Measurements from ENCODE around the gene PVALEF. TPM values are rescaled to one million over a fixed set of nuclear protein-coding genes. Genes with fewer than 3 reads are reported as not detected.

Gene PVALEF
- total and polyA plus RNA-seq, 2 of the 13 experiments (the other 11 are each of a cell fraction or from before 2014, with no cell fraction given), result 0.18 TPM

- TF ChIP-seq RXRB (CRISPR knock-in tag; IDR thresholded peaks at IDR 0.05; ENCODE audit: borderline replicate concordance) (no peak), CHD2 (IDR thresholded peaks at IDR 0.05; ENCODE audit: low read depth, low read length) (no peak), ZSCAN25 (CRISPR knock-in tag; IDR thresholded peaks at IDR 0.05) (no peak), MAFK (conservative IDR thresholded peaks at IDR 0.05 in 1 of 2, IDR thresholded peaks at IDR 0.05 in 1 of 2; ENCODE audit: low read length in 2 of 2) (no peak), ZSCAN29 (CRISPR knock-in tag; conservative IDR thresholded peaks at IDR 0.05) (no peak)
- TF ChIP-seq, protein P1, sequence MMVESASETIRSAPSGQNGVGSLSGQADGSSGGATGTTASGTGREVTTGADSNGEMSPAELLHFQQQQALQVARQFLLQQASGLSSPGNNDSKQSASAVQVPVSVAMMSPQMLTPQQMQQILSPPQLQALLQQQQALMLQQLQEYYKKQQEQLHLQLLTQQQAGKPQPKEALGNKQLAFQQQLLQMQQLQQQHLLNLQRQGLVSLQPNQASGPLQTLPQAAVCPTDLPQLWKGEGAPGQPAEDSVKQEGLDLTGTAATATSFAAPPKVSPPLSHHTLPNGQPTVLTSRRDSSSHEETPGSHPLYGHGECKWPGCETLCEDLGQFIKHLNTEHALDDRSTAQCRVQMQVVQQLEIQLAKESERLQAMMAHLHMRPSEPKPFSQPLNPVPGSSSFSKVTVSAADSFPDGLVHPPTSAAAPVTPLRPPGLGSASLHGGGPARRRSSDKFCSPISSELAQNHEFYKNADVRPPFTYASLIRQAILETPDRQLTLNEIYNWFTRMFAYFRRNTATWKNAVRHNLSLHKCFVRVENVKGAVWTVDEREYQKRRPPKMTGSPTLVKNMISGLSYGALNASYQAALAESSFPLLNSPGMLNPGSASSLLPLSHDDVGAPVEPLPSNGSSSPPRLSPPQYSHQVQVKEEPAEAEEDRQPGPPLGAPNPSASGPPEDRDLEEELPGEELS (CRISPR knock-in tag; IDR thresholded peaks at IDR 0.05), result no peak
- no peak overlapping the region for H2AFZ ChIP-seq (ENCODE audit: low read length)
- H3K27me3 ChIP-seq (ENCODE audit: control insufficient read depth in 1 of 2, insufficient read depth in 2 of 2, low read length in 2 of 2), result no peaks in the 10 kb centered on the region
- no peak for FAIRE-seq
- H3K4me1 ChIP-seq (ENCODE audit: insufficient read depth, low read length), result peaks cover 20% of the 10 kb centered on the region
- DNase-seq (ENCODE audit: low spot score), result no peak
- BruUV-seq (replicated peaks), result no TSS peak
- no peak overlapping the region for H3K4me2 ChIP-seq (ENCODE audit: low read depth, low read length)
- H3K27ac ChIP-seq (ENCODE audit: extremely low read length, insufficient read depth, low read length), result no peak overlapping the region
- ChIA-PET POLR2A (interaction anchor here (2.9 kb wide), 1 partner anchor 11 kb away, joined by 10 read pairs; the partner anchor contains the start of genes NDUFAF8 and TEPSIN), CTCF (ENCODE audit: low intra/inter-chr PET ratio, low total read pairs) (no interaction called here)
- H4K20me1 ChIP-seq (ENCODE audit: insufficient read depth, low read length), result no peaks in the 10 kb centered on the region
- no peak overlapping the region for H3K4me3 ChIP-seq (replicated peaks in 1 of 3; ENCODE audit: insufficient read depth in 1 of 3, low read depth in 2 of 3, low read length in 3 of 3)
- H3K9me3 ChIP-seq (ENCODE audit: low read length), result no peaks in the 10 kb centered on the region
- no peaks in the 10 kb centered on the region for H3K79me2 ChIP-seq (ENCODE audit: insufficient read depth, low read length)
- ATAC-seq, result no peak
- H3K36me3 ChIP-seq (replicated peaks in 1 of 2; ENCODE audit: control insufficient read depth in 1 of 2, insufficient read depth in 2 of 2, low read length in 2 of 2), result peaks cover 23 to 29% of the 10 kb centered on the region in 2 experiments; a peak in 4 of 5 replicates
- WGBS (ENCODE audit: low lambda C conversion rate), result 92% methylated on average over 9 of the region's 9 CpGs
- no peak overlapping the region for H3K9ac ChIP-seq (ENCODE audit: insufficient read depth, low read depth, low read length)
- intact Hi-C loops (cut with micrococcal nuclease; ENCODE audit: unreplicated experiment), result no loop called here
- in situ Hi-C loops (cut with HindIII; ENCODE audit: extremely low pct_ligation_motif_present, low pct_unique_long_range_greater_than_20kb), result loop anchor here (5.0 kb wide), 1 partner anchor 86 kb away; no protein-coding TSS in a partner anchor
These were observed 63.1 kb downstream of the PVALEF start for GRCh38 chr17:81228420-81228819.
